Activated CD4-positive, alpha-beta memory T cell treated with anti-CD3 and anti-CD28 coated beads, Interleukin-2, amount 10 ng/mL, durations not matched to agents 7 days and 5 days (primary cell): ENCODE results near the gene GRIN1. TPM values are rescaled to one million over a fixed set of nuclear protein-coding genes. Genes with fewer than 3 reads are reported as not detected.
A peak's percentile ranks its signal among the peaks of the same experiment; 100 is the strongest.

ENCODE experiments used
- CTCF ChIA-PET: fragments of 350-600 bp; sonication (Branson Sonifier 250); formaldehyde crosslinking; loops from one replicate; lab custom pipeline; 2021; ENCODE audit warnings: antibody characterized with exemption, inconsistent platforms; lab: Charles Lee
- POLR2A ChIA-PET: fragments of 350-600 bp; sonication (Branson Sonifier 250); formaldehyde crosslinking; loops from one replicate; lab custom pipeline; 2021; ENCODE audit warnings: antibody characterized with exemption; lab: Charles Lee
- DNase-seq: peaks from one replicate; pipeline ENCODE4 v3.0.0-alpha.2; 2020
- H3K27ac Mint-ChIP-seq: one replicate; pipeline ENCODE4 v1.8.0; 2021; ENCODE audit warnings: mild to moderate bottlenecking, mixed read lengths
- H3K27me3 Mint-ChIP-seq: one replicate; pipeline ENCODE4 v1.8.0; 2021; ENCODE audit warnings: mixed read lengths
- H3K36me3 Mint-ChIP-seq: one replicate; pipeline ENCODE4 v1.8.0; 2021; ENCODE audit warnings: low read depth, mixed read lengths
- H3K4me1 Mint-ChIP-seq: one replicate; pipeline ENCODE4 v1.8.0; 2021; ENCODE audit warnings: mixed read lengths
- H3K4me3 Mint-ChIP-seq: one replicate; pipeline ENCODE4 v1.8.0; 2021; ENCODE audit warnings: mild to moderate bottlenecking, mixed read lengths
- H3K9me3 Mint-ChIP-seq: one replicate; pipeline ENCODE4 v1.8.0; 2021; ENCODE audit warnings: mixed read lengths
- total RNA-seq, 2 experiments: library from RNA; stranded (reverse); gene quantifications; one replicate each; pipeline ENCODE4 v1.2.3, GENCODE V29; 2021

Gene GRIN1
- total RNA-seq, 2 experiments from 2014 or later = 0.40 to 0.43 TPM

DNA sequence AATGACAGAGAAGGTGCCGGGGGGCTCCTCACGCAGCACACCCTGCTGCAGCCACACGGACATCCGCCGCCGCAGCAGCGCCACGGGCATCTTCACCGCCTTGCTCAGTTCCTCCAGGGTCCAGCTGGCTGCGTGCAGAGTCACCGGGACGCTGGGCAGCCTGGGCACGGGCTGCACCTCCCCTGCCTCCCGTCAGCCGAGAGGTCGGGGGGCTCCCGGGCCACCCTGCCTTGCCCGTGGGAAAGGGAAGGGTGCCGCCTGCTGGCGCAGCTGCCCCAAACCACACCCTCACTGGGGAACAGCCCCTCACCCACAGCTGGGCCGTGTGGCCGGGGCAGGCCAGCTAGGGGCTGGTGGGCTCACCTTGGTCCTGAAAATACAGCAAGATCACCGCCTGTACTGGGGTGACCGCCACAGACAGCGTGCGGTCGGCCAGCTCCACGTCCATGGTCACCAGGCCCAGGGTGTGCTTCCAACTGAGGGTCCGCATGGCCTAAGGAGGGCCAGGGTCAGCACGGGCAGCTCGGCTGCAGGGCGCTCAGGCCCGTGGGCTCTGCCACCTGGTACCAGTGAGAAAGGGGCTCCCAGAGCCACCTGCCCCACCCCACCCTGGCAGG is 36.5 kb downstream of the GRIN1 start:
- Mint-ChIP-seq H3K9me3 (no peaks in the 10 kb centered on the region), H3K27me3 (peaks cover 23% of the 10 kb centered on the region), H3K36me3 (peaks cover 5% of the 10 kb centered on the region), H3K4me1 (no peaks in the 10 kb centered on the region), H3K4me3 (no peak overlapping the region), H3K27ac (no peak overlapping the region)
- POLR2A ChIA-PET = interaction anchor here (1.4 to 1.6 kb wide), 3 partner anchors 13 to 48 kb away, joined by 4 to 6 read pairs (median 5); partner anchors contain the start of genes ANAPC2 and SSNA1
- CTCF ChIA-PET = no interaction called here
- peak; percentile 30 for DNase-seq

DNA sequence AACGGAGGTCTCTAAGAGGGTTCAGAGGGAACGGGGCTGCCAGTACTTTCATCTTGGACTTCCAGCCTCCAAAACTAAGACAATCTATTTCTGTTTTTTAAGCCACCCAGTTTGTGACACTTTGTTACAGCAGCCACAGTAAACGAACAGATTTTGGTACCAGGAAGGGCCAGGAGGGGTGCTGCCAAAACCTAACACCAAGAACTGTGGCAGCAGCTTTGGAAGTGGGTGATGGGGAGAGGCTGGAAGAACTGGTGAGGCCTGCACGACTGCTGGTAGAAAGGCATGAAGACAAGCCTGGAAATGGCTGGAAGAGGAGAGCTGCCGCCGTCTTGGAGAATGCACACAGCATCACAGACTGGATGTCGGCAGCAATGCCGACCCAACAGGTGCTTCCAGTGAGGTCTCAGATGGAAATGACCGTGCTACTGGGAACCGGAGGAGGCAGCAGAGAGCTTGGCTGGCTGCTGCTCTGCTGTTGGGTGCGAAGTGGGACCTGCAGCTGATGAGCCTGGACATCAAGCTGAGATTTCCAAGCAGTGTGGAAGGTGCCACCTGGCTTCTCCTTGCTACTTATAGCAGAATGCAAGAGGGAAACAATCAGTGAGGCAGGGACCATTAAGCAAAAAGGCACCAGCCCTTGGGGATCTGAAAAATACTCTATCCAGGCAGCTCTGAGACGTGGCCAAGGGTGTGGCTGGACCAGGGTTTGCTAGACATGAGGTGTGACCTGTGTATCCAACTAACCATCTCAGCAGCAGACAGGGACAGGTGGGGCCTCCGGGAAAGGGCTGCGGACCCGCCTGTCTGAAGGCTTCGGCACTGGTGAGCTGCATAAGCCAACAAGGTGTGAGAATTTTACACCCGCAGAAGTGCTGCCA is 37.6 kb downstream of the GRIN1 start:
- peaks cover 14% of the 10 kb centered on the region for H3K27me3 Mint-ChIP-seq
- DNase-seq = peak; percentile 29
- H3K36me3 Mint-ChIP-seq = peaks cover 5% of the 10 kb centered on the region
- ChIA-PET POLR2A (interaction anchor here (0.8 to 1.4 kb wide), 5 partner anchors 10 to 341 kb away, joined by 3 to 6 read pairs (median 3); partner anchors contain the start of genes ANAPC2 and SSNA1), CTCF (interaction anchor here (0.8 to 1.4 kb wide), 7 partner anchors 13 to 60 kb away, joined by 3 to 7 read pairs (median 4); partner anchors contain the start of genes RNF208, RNF224, SSNA1 and TPRN)
- no peak overlapping the region for H3K4me3 Mint-ChIP-seq
- H3K27ac Mint-ChIP-seq = no peak overlapping the region
- no peaks in the 10 kb centered on the region for H3K9me3 Mint-ChIP-seq
- H3K4me1 Mint-ChIP-seq = no peaks in the 10 kb centered on the region

DNA sequence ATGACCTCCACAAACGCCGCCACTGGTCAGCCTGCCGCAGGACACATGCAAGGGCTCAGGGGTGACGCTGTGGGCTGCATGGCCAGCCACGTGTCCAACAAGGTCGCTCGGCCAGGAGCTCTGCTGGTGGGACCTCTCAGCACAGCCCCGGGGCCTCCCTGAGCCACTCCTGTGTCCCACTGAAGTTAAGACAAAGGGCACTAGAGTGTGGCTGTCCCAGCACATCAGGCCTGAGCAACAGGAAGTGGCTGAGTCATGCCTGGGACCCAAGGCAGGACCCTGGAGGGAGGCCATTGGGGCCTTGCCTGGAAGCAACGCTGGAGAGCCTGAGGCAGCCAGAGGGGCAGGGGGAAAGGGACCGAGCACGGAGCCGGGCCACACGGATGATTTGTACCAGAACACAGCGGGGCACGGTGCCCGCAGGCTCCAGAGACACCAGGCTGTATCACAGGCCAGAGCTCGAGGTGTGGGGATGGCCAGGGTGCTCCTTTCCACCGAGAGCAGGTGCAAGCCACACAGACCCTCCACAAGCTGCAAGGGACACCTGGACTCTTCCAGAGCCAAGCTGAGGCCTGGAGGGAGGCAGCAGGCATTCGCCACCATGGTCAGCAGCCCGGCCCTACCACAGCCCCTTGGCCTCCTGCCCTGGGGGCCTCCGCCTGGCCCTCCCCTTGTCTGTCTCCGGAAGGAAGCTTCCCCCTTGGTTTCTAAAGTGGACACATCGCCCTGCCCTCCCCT is 39.4 kb downstream of the GRIN1 start:
- H3K27ac Mint-ChIP-seq = no peak overlapping the region
- no peak overlapping the region for H3K4me3 Mint-ChIP-seq
- CTCF ChIA-PET = no interaction called here
- DNase-seq = no peak
- H3K36me3 Mint-ChIP-seq = peaks cover 8% of the 10 kb centered on the region
- H3K9me3 Mint-ChIP-seq = no peaks in the 10 kb centered on the region
- H3K27me3 Mint-ChIP-seq = peaks cover 7% of the 10 kb centered on the region
- POLR2A ChIA-PET = interaction anchor here (0.7 kb wide), 1 partner anchor 29 kb away, joined by 3 read pairs; no protein-coding TSS in a partner anchor
- H3K4me1 Mint-ChIP-seq = no peaks in the 10 kb centered on the region

DNA sequence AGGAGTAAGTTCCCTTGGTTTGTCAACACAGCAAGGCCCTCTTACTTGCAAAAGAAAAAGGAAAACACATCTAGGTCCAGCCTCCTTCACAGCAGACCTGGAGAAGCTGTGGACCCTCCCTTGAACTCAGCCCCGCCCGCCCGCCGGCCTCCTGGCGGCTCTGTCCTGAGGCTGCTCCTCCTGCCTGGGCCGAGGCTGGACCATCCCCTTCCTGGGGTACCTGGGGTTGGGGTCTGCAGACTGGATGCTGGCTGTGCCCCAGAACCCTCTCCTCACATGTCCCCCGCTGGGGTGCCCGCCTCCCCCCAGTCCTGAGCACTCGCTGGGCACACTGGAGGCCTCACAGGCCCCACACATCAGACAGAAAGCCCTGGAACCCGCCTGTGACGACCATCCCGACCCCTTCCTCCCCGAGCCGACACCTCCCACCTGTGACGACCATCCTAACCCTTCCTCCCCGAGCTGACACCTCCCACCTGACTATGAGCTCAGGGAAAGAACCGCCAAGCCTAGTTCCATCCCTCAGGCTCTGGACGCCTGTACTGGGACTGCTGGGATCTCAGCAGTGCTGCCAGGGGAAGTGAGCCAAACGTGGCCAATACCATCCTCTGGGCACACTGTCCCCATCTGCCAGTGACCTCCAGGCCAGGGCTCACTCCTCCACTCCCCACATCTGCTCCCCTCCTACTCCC is 40.1 kb downstream of the GRIN1 start:
- ChIA-PET POLR2A (interaction anchor here (0.7 kb wide), 1 partner anchor 28 kb away, joined by 3 read pairs; no protein-coding TSS in a partner anchor), CTCF (no interaction called here)
- Mint-ChIP-seq H3K36me3 (peaks cover 15% of the 10 kb centered on the region), H3K9me3 (no peaks in the 10 kb centered on the region), H3K4me3 (no peak overlapping the region), H3K4me1 (peaks cover under 1% of the 10 kb centered on the region), H3K27me3 (peaks cover 1% of the 10 kb centered on the region), H3K27ac (no peak overlapping the region)
- no peak for DNase-seq

DNA sequence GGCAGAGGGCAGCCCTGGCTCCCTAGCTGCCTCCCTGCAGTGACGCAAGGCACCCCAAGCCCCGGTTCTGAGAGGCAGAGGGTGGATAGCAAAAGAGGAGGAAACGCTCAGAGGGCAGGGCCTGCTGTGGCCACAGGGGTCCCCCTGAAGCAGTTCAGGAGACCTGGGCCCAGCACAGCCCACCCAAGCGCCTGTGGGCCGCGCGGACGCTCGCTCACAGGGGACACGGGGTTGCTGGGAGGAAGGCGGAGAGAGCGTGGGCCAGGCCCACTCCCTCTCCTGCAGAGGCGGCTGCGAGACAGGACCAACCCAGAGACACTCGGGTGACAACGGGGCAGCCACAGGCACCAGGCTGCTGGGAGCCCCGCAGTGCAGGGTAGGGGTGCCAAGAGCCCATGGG is 40.8 kb downstream of the GRIN1 start:
- Mint-ChIP-seq H3K27me3 (no peaks in the 10 kb centered on the region), H3K4me3 (no peak overlapping the region), H3K9me3 (no peaks in the 10 kb centered on the region), H3K36me3 (peaks cover 21% of the 10 kb centered on the region), H3K4me1 (peaks cover 2% of the 10 kb centered on the region), H3K27ac (no peak overlapping the region)
- no peak for DNase-seq
- POLR2A ChIA-PET = no interaction called here
- CTCF ChIA-PET = no interaction called here

DNA sequence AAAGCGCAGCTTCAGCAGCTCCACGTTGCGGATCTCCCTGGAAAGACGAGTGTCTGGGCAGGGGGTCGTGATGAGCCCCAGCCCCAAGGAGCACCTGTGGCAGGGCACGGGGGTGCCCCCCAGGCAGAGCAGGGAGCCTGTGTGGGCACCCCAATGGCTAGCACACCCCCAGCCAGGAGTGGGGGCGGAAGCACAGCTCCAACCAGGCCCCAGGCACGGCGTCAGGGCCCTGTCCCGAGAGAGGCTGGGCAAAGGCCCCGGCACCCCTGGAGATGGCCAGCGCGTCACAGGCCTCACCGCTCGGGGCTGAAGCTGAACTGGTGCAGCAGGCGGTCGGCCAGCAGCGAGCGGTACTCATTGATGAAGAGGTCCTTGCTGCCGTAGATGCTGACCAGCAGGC is 41.5 kb downstream of the GRIN1 start:
- Mint-ChIP-seq H3K9me3 (no peaks in the 10 kb centered on the region), H3K4me1 (peaks cover 2% of the 10 kb centered on the region), H3K27ac (no peak overlapping the region), H3K27me3 (no peaks in the 10 kb centered on the region), H3K36me3 (peaks cover 21% of the 10 kb centered on the region), H3K4me3 (no peak overlapping the region)
- DNase-seq = no peak
- ChIA-PET CTCF (interaction anchor here (0.5 kb wide), 1 partner anchor 62 kb away, joined by 3 read pairs; no protein-coding TSS in a partner anchor), POLR2A (no interaction called here)

DNA sequence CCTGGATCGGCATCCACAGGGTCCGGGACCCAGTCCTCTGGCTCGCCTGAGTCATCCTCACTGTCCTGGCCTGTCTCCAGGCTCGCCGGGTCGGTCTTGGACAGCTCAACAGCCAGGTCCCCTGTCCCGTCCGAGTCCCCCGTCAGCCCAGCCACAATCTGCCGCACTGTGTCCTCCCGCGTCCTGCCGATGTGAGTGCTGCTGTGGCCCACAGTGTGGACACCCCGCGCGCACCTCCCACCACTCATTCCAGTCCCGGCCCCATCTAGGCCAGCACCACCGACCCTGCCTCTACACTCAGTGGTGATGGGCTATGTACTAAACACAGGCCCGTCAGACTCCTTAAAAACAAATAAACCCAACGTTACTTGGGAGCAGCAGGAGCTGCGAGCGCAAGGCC is 42.7 kb downstream of the GRIN1 start:
- peaks cover 21% of the 10 kb centered on the region for H3K36me3 Mint-ChIP-seq
- ChIA-PET CTCF (no interaction called here), POLR2A (no interaction called here)
- H3K4me1 Mint-ChIP-seq = peaks cover 7% of the 10 kb centered on the region
- H3K4me3 Mint-ChIP-seq = no peak overlapping the region
- no peak for DNase-seq
- no peaks in the 10 kb centered on the region for H3K9me3 Mint-ChIP-seq
- H3K27ac Mint-ChIP-seq = no peak overlapping the region
- no peaks in the 10 kb centered on the region for H3K27me3 Mint-ChIP-seq

DNA sequence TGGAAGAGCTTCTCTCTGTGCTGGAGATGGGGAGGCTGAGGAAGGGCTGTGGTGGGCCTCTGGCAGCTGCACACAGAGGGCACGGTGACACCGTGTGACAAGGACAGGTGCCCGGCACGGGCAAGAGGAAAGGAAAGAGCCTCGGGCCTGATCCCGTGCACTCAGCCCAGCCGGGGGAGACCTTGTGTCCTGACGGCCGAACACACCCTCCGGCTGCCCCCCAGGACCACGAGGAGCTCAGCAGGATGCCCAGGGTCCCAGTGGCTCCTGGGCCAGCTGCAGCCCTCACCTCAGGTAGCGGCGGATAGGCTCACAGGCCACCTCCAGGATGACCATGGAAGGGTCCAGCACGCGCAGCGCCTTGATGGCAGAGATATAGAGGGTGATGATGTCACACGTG is 43.9 kb downstream of the GRIN1 start:
- no peak overlapping the region for H3K4me3 Mint-ChIP-seq
- no peaks in the 10 kb centered on the region for H3K27me3 Mint-ChIP-seq
- no peaks in the 10 kb centered on the region for H3K9me3 Mint-ChIP-seq
- ChIA-PET CTCF (no interaction called here), POLR2A (interaction anchor here (0.8 to 1.1 kb wide), 2 partner anchors 11 to 18 kb away, joined by 3 to 4 read pairs; partner anchors contain the start of gene TPRN)
- H3K36me3 Mint-ChIP-seq = peaks cover 20% of the 10 kb centered on the region
- peaks cover 19% of the 10 kb centered on the region for H3K4me1 Mint-ChIP-seq
- DNase-seq = no peak
- no peak overlapping the region for H3K27ac Mint-ChIP-seq

DNA sequence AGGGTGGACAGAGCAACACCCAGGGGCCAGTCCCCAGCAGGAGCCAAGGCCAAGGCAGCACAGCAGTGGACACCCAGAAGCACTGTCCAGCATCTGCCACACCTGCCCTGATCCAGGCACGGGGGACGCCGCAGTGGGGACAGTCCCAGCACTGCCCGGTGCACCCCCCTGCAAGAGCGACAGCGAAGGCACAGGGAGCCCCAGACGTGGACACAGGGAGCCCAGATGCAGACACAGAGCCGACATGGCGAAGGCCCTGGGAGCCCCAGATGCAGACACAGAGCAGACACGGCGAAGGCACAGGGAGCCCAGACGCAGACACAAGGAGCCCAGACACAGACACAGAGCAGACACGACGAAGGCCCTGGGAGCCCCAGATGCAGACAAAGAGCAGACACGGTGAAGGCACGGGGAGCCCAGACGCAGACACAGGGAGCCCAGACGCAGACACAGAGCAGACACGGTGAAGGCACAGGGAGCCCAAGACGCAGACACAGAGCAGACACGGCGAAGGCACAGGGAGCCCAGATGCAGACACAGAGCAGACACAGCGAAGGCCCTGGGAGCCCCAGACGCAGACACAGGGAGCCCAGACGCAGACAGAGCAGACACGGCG is 45.1 kb downstream of the GRIN1 start:
- Mint-ChIP-seq H3K36me3 (peaks cover 25% of the 10 kb centered on the region), H3K9me3 (no peaks in the 10 kb centered on the region), H3K4me1 (peaks cover 24% of the 10 kb centered on the region), H3K27me3 (no peaks in the 10 kb centered on the region), H3K27ac (no peak overlapping the region), H3K4me3 (no peak overlapping the region)
- CTCF ChIA-PET = no interaction called here
- DNase-seq = no peak
- POLR2A ChIA-PET = interaction anchor here (1.1 kb wide), 1 partner anchor 16 kb away, joined by 4 read pairs; the partner anchor contains the start of gene TPRN

DNA sequence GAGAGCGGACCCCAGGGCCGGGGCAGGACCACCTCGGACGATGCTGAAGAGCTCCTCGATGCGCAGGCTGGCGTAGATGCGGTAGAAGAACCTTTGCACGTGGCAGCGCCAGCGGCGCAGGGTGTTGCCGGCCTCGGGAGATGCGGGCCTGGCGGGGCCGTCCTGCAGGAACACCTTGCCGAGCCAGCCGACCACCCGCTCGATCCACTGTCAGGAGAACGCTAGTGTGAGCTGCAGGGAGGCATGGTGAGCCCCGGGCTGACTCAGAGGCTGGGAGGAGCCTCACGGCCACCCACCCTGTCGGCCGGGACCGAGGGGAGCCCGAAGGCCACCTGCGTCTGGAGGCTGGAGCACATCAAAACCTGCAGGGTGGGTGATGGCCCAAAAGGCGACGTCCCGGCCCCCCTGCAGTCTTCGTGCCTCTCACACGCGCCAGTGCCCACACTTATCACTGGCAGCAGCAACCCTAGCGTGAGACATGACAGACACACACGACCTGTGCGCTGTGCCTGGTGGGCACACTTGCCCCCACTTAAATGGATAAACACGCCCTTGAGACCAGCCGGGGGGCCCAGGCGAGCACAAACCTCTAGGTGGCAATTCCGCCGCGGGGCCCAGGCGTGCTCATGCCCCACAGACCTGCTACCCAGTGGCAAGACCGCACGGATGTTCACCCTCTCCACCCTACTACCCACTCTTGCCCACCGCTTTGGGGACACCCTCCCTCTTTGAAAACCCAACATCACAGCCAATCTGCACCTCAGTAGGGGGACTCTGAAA is 46.1 kb downstream of the GRIN1 start:
- CTCF ChIA-PET = no interaction called here
- no peak overlapping the region for H3K27ac Mint-ChIP-seq
- no peak for DNase-seq
- no peaks in the 10 kb centered on the region for H3K9me3 Mint-ChIP-seq
- H3K4me1 Mint-ChIP-seq = peaks cover 34% of the 10 kb centered on the region
- POLR2A ChIA-PET = no interaction called here
- no peaks in the 10 kb centered on the region for H3K27me3 Mint-ChIP-seq
- no peak overlapping the region for H3K4me3 Mint-ChIP-seq
- H3K36me3 Mint-ChIP-seq = peaks cover 30% of the 10 kb centered on the region

DNA sequence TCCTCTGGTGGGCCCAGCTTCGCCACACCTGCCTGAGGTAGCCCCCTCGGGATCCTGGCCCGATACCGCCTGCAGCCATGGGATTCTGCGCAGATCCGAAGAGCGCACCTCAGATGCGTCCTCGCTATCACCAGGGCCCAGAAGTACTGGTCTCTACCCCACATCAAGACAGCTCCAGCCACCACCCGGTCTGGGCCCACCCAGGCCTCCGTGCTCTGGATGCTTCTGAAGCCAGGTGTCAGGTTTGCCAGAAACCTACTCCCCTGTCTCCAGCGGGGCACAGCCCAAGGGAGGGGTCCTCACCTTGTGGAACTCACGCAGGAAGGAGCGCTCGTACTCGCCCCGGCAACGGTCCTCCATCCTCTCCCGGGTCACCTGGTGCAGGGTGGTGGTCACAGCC is 47.0 kb downstream of the GRIN1 start:
- Mint-ChIP-seq H3K4me1 (peaks cover 40% of the 10 kb centered on the region), H3K27ac (no peak overlapping the region), H3K27me3 (no peaks in the 10 kb centered on the region), H3K9me3 (no peaks in the 10 kb centered on the region), H3K36me3 (peaks cover 35% of the 10 kb centered on the region), H3K4me3 (no peak overlapping the region)
- ChIA-PET CTCF (no interaction called here), POLR2A (no interaction called here)
- DNase-seq = no peak
